ENCODE data around the gene EVX2. TPM values are rescaled to one million over a fixed set of nuclear protein-coding genes. Genes with fewer than 3 reads are reported as not detected.

The EVX2 gene
- polyA plus RNA-seq, 1 of the 3 experiments (the other 2 are of a cell fraction) = not detected

DNA sequence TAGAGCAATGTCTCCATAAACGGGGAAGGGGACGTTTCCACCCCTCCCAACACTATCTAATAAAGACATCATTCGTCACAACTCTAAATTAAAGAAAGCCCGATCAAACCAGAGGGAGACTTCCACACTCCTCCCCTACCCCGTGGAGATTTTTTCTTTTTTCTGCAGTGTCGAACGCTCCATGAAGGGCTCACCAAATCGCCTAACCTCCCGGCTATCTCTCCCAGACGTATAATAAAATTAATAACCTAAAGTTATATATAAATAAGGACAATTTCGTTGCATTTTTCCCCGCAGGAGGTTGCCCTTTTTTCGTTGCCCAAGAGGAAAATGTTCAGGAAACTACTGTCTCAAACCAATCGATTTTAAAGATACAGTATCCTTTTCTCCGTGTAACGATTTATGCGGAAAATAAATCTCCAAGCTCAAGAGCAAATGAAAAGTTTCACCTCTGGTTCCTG is 2.4 kb downstream of the EVX2 start:
- H3K4me3 ChIP-seq (ENCODE audit: low read depth in 2 of 2, low read length in 1 of 2) = no peak overlapping the region
- ChIA-PET POLR2A (interaction anchor here (1.1 kb wide), 1 partner anchor 80 kb away, joined by 3 read pairs; the partner anchor contains the start of gene LNPK), CTCF (interaction anchor here (0.9 to 12.1 kb wide), 15 partner anchors 7 to 878 kb away, joined by 3 to 262 read pairs (median 10); partner anchors contain the start of gene HOXD13)
- no peak overlapping the region for H3K9ac ChIP-seq
- H2AFZ ChIP-seq (ENCODE audit: low read depth) = no peak overlapping the region
- DNase-seq = no peak
- no peaks in the 10 kb centered on the region for H3K79me2 ChIP-seq (ENCODE audit: insufficient read depth)
- H3K27ac ChIP-seq (ENCODE audit: low read depth in 2 of 2, low read length in 1 of 2) = no peak overlapping the region
- no peak for TF ChIP-seq NRF1 (IDR thresholded peaks at IDR 0.05; ENCODE audit: low read depth, low read length)
- TF ChIP-seq FOXM1 (IDR thresholded peaks at IDR 0.05; ENCODE audit: low read depth) = no peak
- TF ChIP-seq GATA2 (CRISPR knock-in tag; IDR thresholded peaks at IDR 0.05) = no peak
- TF ChIP-seq RAD21 (IDR thresholded peaks at IDR 0.05; ENCODE audit: low read length) = no peak
- TF ChIP-seq, protein P1, sequence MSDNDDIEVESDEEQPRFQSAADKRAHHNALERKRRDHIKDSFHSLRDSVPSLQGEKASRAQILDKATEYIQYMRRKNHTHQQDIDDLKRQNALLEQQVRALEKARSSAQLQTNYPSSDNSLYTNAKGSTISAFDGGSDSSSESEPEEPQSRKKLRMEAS (IDR thresholded peaks at IDR 0.05; ENCODE audit: low read depth) = no peak
- TF ChIP-seq RCOR1 (IDR thresholded peaks at IDR 0.05; ENCODE audit: low read length) = no peak
- no peak for TF ChIP-seq TEAD4 (IDR thresholded peaks at IDR 0.05; ENCODE audit: borderline replicate concordance, insufficient read depth)
- TF ChIP-seq FOXJ3 (CRISPR knock-in tag; IDR thresholded peaks at IDR 0.05) = no peak
- no peak for TF ChIP-seq YY1 (IDR thresholded peaks at IDR 0.05; ENCODE audit: low read depth)
- TF ChIP-seq USF2 (IDR thresholded peaks at IDR 0.05; ENCODE audit: borderline replicate concordance, low read depth, low read length) = no peak
- TF ChIP-seq EZH2phosphoT487 (IDR thresholded peaks at IDR 0.05; ENCODE audit: borderline replicate concordance, low read depth) = no peak
- no peak for TF ChIP-seq ZBTB33 (IDR thresholded peaks at IDR 0.05; ENCODE audit: borderline replicate concordance, low read depth)
- TF ChIP-seq TAF1 (IDR thresholded peaks at IDR 0.05; ENCODE audit: borderline replicate concordance, low read depth, low read length) = no peak
- no peak for TF ChIP-seq RXRA (IDR thresholded peaks at IDR 0.05; ENCODE audit: borderline replicate concordance, low read depth)
- TF ChIP-seq RFX5 (IDR thresholded peaks at IDR 0.05; ENCODE audit: low read length) = no peak
- H4K20me1 ChIP-seq (ENCODE audit: insufficient read depth) = peaks cover 17% of the 10 kb centered on the region; the same call in 1 of the 2 replicates
- 7% methylated on average over 17 of the region's 17 CpGs for WGBS (ENCODE audit: low lambda C conversion rate)
- peaks cover 80% of the 10 kb centered on the region for H3K27me3 ChIP-seq (ENCODE audit: insufficient read depth)
- H3F3A ChIP-seq (replicated peaks; ENCODE audit: insufficient read depth) = peaks cover 3% of the 10 kb centered on the region
- no peaks in the 10 kb centered on the region for H3K36me3 ChIP-seq (replicated peaks in 1 of 2; ENCODE audit: control insufficient read depth in 1 of 2, insufficient read depth in 2 of 2, low read length in 1 of 2)
- H3K9me3 ChIP-seq = no peaks in the 10 kb centered on the region
- H3K4me1 ChIP-seq (ENCODE audit: control insufficient read depth in 1 of 2, insufficient read depth in 2 of 2, low read depth in 1 of 2, low read length in 1 of 2) = peaks cover 0 to 35% of the 10 kb centered on the region in 2 experiments; a peak in 1 of 4 replicates
- H3K4me2 ChIP-seq = no peak overlapping the region
- H3K9me2 ChIP-seq = no peaks in the 10 kb centered on the region
